OCI-LY7 (cell line): ENCODE results near the gene SNX27. TPM values are rescaled to one million over a fixed set of nuclear protein-coding genes. Genes with fewer than 3 reads are reported as not detected.

Experiments
- BruUV-seq: library from RNA; stranded (reverse); fragments of 400-500 nt; replicated peaks from 2 replicates; lab custom pipeline; 2021; lab: Mats Ljungman, UMichigan
- CTCF ChIA-PET: fragments of 300-600 bp; sonication (Branson Sonifier 250); formaldehyde crosslinking; loops from one replicate; lab custom pipeline; 2022; ENCODE audit warnings: antibody characterized with exemption; ENCODE audit not compliant: unreplicated experiment; lab: Charles Lee
- POLR2A ChIA-PET: fragments of 300-600 bp; sonication (Branson Sonifier 250); formaldehyde crosslinking; loops from one replicate; lab custom pipeline; 2022; ENCODE audit warnings: antibody characterized with exemption; lab: Charles Lee
- DNase-seq: peaks from one replicate; pipeline ENCODE4 v3.0.0-alpha.2; 2015; ENCODE audit warnings: low spot score
- H2AFZ ChIP-seq: fragments of 200-600 bp; sonication (generic), shearing (Covaris generic); 2 replicates; pipeline ENCODE4 v1.6.1; 2014; ENCODE audit warnings: mild to moderate bottlenecking, antibody characterized with exemption, low read length, moderate library complexity
- H3K27ac ChIP-seq: fragments of 200-600 bp; sonication (generic); 2 replicates; pipeline ENCODE4 v1.5.1; 2014; ENCODE audit warnings: mixed run types, low read depth, mild to moderate bottlenecking, moderate library complexity, low read length, inconsistent platforms; ENCODE audit not compliant: poor library complexity, severe bottlenecking
- H3K36me3 ChIP-seq: fragments of 200-600 bp; sonication (generic); 2 replicates; pipeline ENCODE4 v1.6.1; 2014; ENCODE audit warnings: mild to moderate bottlenecking, antibody characterized with exemption, low read length, moderate library complexity, mixed read lengths; ENCODE audit not compliant: insufficient read depth
- H3K4me1 ChIP-seq: fragments of 200-600 bp; sonication (generic); 2 replicates; pipeline ENCODE4 v1.5.1; 2014; ENCODE audit warnings: mild to moderate bottlenecking, low read length; ENCODE audit not compliant: insufficient read depth, poor library complexity, severe bottlenecking
- H3K4me2 ChIP-seq: fragments of 200-600 bp; sonication (generic); 2 replicates; pipeline ENCODE4 v1.6.1; 2014; ENCODE audit warnings: mild to moderate bottlenecking, low read length
- H3K4me3 ChIP-seq: fragments of 200-600 bp; sonication (generic); 2 replicates; pipeline ENCODE4 v1.5.1; 2014; ENCODE audit warnings: mild to moderate bottlenecking, low read depth, low read length; ENCODE audit not compliant: poor library complexity, severe bottlenecking
- H3K79me2 ChIP-seq: fragments of 200-600 bp; sonication (generic); 2 replicates; pipeline ENCODE4 v1.6.1; 2016; ENCODE audit warnings: low read depth, mild to moderate bottlenecking, low read length, moderate library complexity, mixed read lengths; ENCODE audit not compliant: insufficient read depth
- H3K9me2 ChIP-seq: fragments of 200-600 bp; sonication (generic); 2 replicates; pipeline ENCODE4 v1.6.1; 2016; ENCODE audit warnings: mild to moderate bottlenecking, low read length, mixed read lengths; ENCODE audit not compliant: insufficient read depth
- H3K9me3 ChIP-seq: fragments of 200-600 bp; sonication (generic); 2 replicates; pipeline ENCODE4 v1.6.1; 2014; ENCODE audit warnings: mild to moderate bottlenecking, mixed run types, low read length, mixed read lengths
- H4K20me1 ChIP-seq: fragments of 200-600 bp; sonication (generic); 2 replicates; pipeline ENCODE4 v1.6.1; 2014; ENCODE audit warnings: mild to moderate bottlenecking, antibody characterized with exemption, low read length, moderate library complexity, mixed read lengths; ENCODE audit not compliant: insufficient read depth
- CTCF ChIP-seq: fragments of 200-600 bp; sonication (generic); conservative IDR thresholded peaks from 2 replicates; pipeline ENCODE4 v1.5.1; 2014; ENCODE audit warnings: mild to moderate bottlenecking, antibody characterized with exemption, low read length, moderate library complexity, mixed read lengths
- EZH2phosphoT487 ChIP-seq: fragments of 200-600 bp; sonication (generic); IDR thresholded peaks from 2 replicates; pipeline ENCODE4 v1.6.1; 2018; ENCODE audit warnings: low read depth, borderline replicate concordance, mild to moderate bottlenecking, mixed run types, antibody characterized with exemption, low read length, moderate library complexity, mixed read lengths
- intact Hi-C: fragments of 100-400 bp; cut with micrococcal nuclease; formaldehyde crosslinking; loops from one replicate; pipeline ENCODE4 v1.10.0; 2022; ENCODE audit not compliant: unreplicated experiment
- total RNA-seq, 2 experiments: library from RNA; depleted of rRNA in 1 of 2; stranded (reverse); fragments of >200 nt in 1 of 2; shearing (Covaris generic) in 1 of 2; gene quantifications; 2 replicates each; pipeline ENCODE4 v1.2.3, GENCODE V29; 2014 to 2022

SNX27 gene
- total RNA-seq, 2 experiments from 2014 or later, result 16.4 to 32.0 TPM

DNA sequence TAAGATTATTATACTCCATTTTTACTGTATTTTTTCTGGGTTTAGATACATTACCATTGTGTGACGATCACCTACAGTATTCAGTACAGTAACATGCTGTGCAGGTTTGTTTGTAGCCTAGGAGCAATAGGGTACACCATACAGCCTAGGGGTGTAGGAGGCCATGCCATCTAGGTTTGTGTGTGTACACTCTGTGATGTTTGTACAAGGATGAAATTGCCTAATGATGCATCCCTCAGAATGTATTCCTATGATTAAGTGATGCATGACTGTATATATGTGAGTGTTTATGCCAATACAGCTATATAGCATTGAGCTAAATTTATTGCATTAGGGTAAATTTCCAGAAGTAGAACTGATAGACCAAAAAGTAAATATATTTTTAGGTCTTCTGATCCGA, 48.5 kb upstream of the SNX27 start:
- Histone ChIP-seq H4K20me1 (no peaks in the 10 kb centered on the region), H3K36me3 (no peaks in the 10 kb centered on the region), H3K27ac (no peak overlapping the region), H3K4me2 (no peak overlapping the region), H2AFZ (no peak overlapping the region), H3K9me2 (no peaks in the 10 kb centered on the region), H3K4me1 (no peaks in the 10 kb centered on the region), H3K4me3 (no peak overlapping the region), H3K79me2 (no peaks in the 10 kb centered on the region), H3K9me3 (no peaks in the 10 kb centered on the region)
- POLR2A ChIA-PET, result no interaction called here
- TF ChIP-seq CTCF (no peak), EZH2phosphoT487 (no peak)
- DNase-seq, result no peak
- CTCF ChIA-PET, result no interaction called here
- intact Hi-C loops, result no loop called here
- no TSS peak for BruUV-seq

DNA sequence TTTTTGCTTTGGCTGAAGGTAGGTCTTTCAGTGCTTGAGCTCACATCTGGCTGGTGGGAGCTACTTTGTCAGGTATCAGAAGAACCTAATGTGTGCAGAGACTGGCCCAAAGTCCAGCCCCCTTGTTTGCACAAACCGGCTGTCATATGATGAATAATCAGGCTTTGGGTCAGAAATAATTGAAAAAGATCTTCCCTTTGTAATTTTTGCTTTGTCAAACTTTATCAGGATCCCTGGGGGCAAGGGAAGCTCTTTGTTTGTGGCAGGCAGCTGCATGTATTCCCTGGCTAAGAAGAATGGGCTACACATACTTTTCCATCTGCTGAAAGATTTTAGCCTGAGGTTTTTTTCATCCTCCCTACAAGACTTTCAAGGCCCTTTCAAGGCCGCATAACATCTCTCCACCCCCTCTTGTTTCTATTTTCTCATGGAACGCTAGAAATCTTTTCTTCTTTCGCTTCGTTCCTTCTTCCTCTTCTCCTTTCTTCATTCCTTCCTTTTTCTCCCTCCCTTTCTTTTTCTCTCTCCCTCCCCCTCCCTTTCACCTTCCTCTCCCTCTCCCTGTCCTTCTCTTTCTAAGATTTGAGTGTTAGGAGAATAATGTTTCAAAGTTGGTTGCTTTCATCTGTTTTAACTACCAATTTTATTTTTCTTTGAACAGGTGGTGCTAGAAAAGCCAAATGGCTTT, 46.2 kb upstream of the SNX27 start:
- intact Hi-C loops, result no loop called here
- no TSS peak for BruUV-seq
- H3K4me1 ChIP-seq, result no peaks in the 10 kb centered on the region
- no peak overlapping the region for H2AFZ ChIP-seq
- H3K36me3 ChIP-seq, result no peaks in the 10 kb centered on the region
- H3K9me3 ChIP-seq, result no peaks in the 10 kb centered on the region
- no peak overlapping the region for H3K4me3 ChIP-seq
- no peaks in the 10 kb centered on the region for H3K79me2 ChIP-seq
- H3K9me2 ChIP-seq, result no peaks in the 10 kb centered on the region
- H3K27ac ChIP-seq, result no peak overlapping the region
- TF ChIP-seq CTCF, result no peak
- no peak for TF ChIP-seq EZH2phosphoT487
- H4K20me1 ChIP-seq, result no peaks in the 10 kb centered on the region
- ChIA-PET POLR2A (no interaction called here), CTCF (no interaction called here)
- no peak for DNase-seq
- H3K4me2 ChIP-seq, result no peak overlapping the region

GRCh38 chr1:151568626-151569088, 43.2 kb upstream of the SNX27 start:
- H3K4me1 ChIP-seq, result no peaks in the 10 kb centered on the region
- CTCF ChIA-PET, result no interaction called here
- no peaks in the 10 kb centered on the region for H3K9me3 ChIP-seq
- no peak overlapping the region for H3K4me2 ChIP-seq
- no peak for TF ChIP-seq CTCF
- no peak for TF ChIP-seq EZH2phosphoT487
- no peaks in the 10 kb centered on the region for H4K20me1 ChIP-seq
- no peaks in the 10 kb centered on the region for H3K36me3 ChIP-seq
- no peaks in the 10 kb centered on the region for H3K79me2 ChIP-seq
- no peak for DNase-seq
- H2AFZ ChIP-seq, result no peak overlapping the region
- intact Hi-C loops, result no loop called here
- H3K27ac ChIP-seq, result no peak overlapping the region
- no peaks in the 10 kb centered on the region for H3K9me2 ChIP-seq
- no peak overlapping the region for H3K4me3 ChIP-seq
- no TSS peak for BruUV-seq
- POLR2A ChIA-PET, result interaction anchor here (0.5 kb wide), 1 partner anchor 19 kb away, joined by 3 read pairs; no protein-coding TSS in a partner anchor
